Measurements from ENCODE around the gene IKBKG.

DNA sequence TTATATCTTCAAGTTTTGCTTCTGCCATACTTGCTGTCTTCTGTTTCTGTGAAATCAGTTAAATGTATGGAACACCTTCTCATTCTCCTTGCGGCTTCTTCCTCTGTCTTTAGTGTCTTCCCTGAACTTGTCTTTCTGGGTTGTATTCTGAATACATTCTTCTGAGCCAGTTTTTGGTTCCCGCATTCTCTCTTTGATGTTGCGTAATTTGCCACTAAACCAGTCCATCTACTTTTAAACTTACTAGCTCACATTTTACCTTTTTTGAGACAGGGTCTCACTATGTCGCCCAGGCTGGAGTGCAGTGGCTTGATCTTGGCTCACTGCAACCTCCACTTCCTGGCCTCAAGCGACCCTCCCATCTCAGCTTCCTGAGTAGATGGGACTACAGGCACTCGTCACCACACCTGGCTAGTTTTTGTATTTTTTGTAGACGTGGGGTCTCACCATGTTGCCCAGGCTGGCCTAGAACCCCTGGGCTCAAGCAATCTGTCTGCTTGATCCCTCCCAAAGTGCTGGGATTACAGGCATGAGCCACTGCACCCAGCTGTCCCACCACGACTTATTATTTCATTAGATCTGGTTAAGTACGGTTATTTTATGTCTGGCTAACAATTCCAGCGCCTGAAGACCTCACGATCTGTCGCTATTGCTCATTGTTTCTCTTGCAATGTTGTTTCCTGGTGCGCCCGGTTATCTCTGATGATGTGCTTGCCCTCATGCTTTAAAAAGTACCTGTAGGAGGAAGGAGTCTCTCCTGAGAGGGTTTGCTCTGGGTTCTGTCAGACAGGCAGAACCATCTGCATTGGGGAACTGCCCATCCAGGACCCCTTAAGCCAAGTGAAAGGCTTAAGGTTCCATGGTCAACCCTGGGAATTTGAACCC is 21.6 kb upstream of the IKBKG start:
- TF ChIP-seq CTCF (IDR thresholded peaks at IDR 0.05), result no peak
- no peak for TF ChIP-seq EP300 (IDR thresholded peaks at IDR 0.05)
- no peak for TF ChIP-seq POLR2A (IDR thresholded peaks at IDR 0.05)
